ENCODE results near the gene POLR3GL. TPM values are rescaled to one million over a fixed set of nuclear protein-coding genes. Genes with fewer than 3 reads are reported as not detected.

Gene POLR3GL
- total and polyA plus RNA-seq, 9 donors: 28.5 to 42.6 (median 38.2) TPM

DNA sequence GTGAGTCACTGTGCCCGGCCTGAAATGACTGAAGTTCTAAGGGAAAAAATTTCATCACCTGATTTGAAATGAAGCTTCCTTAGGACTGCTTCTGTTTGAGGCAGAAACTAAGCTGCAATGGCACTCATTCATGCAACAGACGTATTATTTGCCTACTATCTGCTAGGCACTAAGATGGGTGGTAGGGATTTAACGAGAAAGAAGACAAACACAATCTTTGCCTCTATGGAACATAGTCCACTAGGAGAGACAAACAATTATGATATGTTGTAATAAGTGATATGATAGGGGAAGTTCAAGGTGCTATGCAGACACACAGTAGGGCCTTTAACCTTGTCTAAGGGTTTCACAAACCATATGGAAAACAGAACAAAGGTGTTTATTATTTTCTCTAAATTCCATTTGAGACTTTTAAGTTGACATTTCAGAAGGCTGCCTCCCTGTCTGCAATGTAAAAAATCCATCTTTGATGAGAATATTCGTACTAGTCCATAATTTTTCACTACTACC is 18.0 kb upstream of the POLR3GL start:
- no peak overlapping the region for H3K4me3 ChIP-seq (ENCODE audit: low read length)
- H3K4me1 ChIP-seq (ENCODE audit: control insufficient read depth, insufficient read depth, low read length): no peaks in the 10 kb centered on the region
- DNase-seq: no peak
- H3K27ac ChIP-seq (ENCODE audit: low read length): no peak overlapping the region
- H3K9me3 ChIP-seq (replicated peaks; ENCODE audit: control insufficient read depth, low read depth, low read length): no peaks in the 10 kb centered on the region
- H3K27me3 ChIP-seq (ENCODE audit: control insufficient read depth, insufficient read depth, low read length): no peaks in the 10 kb centered on the region
- 89% methylated on average over 1 of the region's 4 CpGs for WGBS (ENCODE audit: insufficient coverage)
- peaks cover 41% of the 10 kb centered on the region for H3K36me3 ChIP-seq (ENCODE audit: control insufficient read depth, insufficient read depth, low read length)

DNA sequence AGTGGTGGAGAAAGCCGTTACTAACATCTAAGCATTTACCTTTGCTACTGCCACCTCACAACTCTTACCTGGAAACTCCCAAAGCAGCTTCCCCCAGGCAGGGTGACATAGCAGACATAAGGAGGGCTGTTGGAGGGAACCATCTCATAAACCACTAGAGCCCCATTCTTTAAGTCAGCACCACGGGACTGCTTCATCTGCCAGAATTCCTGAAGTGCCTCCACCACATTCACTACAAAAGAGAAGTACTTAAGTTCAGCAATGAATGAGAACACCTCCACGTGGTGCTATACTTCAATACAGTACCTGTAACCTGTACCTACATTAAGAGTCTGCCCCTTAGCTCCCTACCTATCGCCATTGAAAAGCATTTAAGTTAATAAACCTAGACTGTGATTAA is 16.9 kb upstream of the POLR3GL start:
- Histone ChIP-seq H3K4me3 (ENCODE audit: low read length) (no peak overlapping the region), H3K27me3 (ENCODE audit: control insufficient read depth, insufficient read depth, low read length) (no peaks in the 10 kb centered on the region), H3K36me3 (ENCODE audit: control insufficient read depth, insufficient read depth, low read length) (peaks cover 45% of the 10 kb centered on the region), H3K4me1 (ENCODE audit: control insufficient read depth, insufficient read depth, low read length) (no peaks in the 10 kb centered on the region), H3K9me3 (replicated peaks; ENCODE audit: control insufficient read depth, low read depth, low read length) (no peaks in the 10 kb centered on the region), H3K27ac (ENCODE audit: low read length) (no peak overlapping the region)
- WGBS (ENCODE audit: insufficient coverage): no CpG with 5 or more reads among the region's 4 CpGs
- DNase-seq: no peak

DNA sequence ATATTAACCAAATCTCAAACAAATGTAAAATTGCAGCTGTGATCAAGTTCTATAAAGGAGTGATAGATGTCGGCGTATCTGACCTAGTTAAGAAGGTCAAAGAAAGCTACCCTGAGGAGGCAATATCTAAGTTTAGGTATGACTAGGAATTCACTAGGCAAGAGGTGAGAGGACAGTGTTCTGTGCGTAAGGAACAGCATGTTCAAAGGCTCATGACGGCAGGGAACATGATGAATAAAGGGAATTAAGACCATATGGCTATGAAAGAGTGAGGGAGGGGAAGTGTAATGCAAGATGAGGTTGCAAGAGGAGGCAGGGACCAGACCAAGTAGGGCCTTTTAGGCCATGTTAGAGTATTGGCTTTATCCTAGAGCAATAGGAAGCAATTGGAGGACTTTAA is 15.3 kb upstream of the POLR3GL start:
- no peaks in the 10 kb centered on the region for H3K9me3 ChIP-seq (replicated peaks; ENCODE audit: control insufficient read depth, low read depth, low read length)
- H3K4me1 ChIP-seq (ENCODE audit: control insufficient read depth, insufficient read depth, low read length): no peaks in the 10 kb centered on the region
- H3K36me3 ChIP-seq (ENCODE audit: control insufficient read depth, insufficient read depth, low read length): peaks cover 40% of the 10 kb centered on the region
- H3K27ac ChIP-seq (ENCODE audit: low read length): no peak overlapping the region
- WGBS (ENCODE audit: insufficient coverage): 81% methylated on average over 4 of the region's 4 CpGs
- DNase-seq: no peak
- no peaks in the 10 kb centered on the region for H3K27me3 ChIP-seq (ENCODE audit: control insufficient read depth, insufficient read depth, low read length)
- H3K4me3 ChIP-seq (ENCODE audit: low read length): no peak overlapping the region

DNA sequence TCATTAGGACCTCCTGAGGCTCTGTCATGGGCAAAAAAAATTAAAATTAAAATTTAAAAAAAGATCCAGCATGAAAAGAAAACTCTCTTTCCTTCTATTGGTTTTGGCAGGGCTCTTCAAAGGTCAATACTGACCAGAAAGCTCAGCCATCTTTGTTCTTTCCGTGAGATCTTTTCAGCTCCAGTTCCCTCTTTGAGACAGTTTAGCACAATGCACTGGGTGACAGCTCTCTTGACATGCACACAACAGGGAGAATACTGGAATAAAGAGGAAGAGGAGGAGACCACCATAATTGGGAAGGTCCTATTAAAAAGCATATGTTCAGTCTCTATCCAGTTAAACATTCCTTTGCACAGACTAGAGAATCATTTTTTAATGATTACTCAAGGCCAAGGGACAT is 13.0 kb upstream of the POLR3GL start:
- Histone ChIP-seq H3K36me3 (ENCODE audit: control insufficient read depth, insufficient read depth, low read length) (peaks cover 32% of the 10 kb centered on the region), H3K9me3 (replicated peaks; ENCODE audit: control insufficient read depth, low read depth, low read length) (no peaks in the 10 kb centered on the region), H3K27ac (ENCODE audit: low read length) (no peak overlapping the region), H3K27me3 (ENCODE audit: control insufficient read depth, insufficient read depth, low read length) (no peaks in the 10 kb centered on the region), H3K4me3 (ENCODE audit: low read length) (no peak overlapping the region), H3K4me1 (ENCODE audit: control insufficient read depth, insufficient read depth, low read length) (peaks cover 13% of the 10 kb centered on the region)
- no CpG with 5 or more reads among the region's 1 CpG for WGBS (ENCODE audit: insufficient coverage)
- DNase-seq: no peak

DNA sequence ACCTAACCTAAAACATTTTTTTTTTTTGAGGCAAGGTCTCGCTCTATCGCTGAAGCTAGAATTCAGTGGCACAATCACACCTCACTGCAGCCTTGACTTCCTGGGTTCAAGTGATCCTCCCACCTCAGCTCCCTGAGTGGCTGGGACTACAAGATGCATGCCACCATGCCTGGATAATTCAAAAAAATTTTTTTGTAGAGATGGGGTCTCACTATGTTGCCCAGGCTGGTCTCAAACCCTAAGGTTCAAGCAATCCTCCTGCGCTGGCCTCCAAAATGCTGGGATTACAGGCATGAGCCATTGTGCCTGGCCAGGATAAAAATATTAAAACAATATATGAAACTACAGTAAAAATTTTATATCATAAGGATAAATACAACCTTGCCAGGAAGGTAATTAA is 11.6 kb upstream of the POLR3GL start:
- 100% methylated on average over 2 of the region's 3 CpGs for WGBS (ENCODE audit: insufficient coverage)
- Histone ChIP-seq H3K4me1 (ENCODE audit: control insufficient read depth, insufficient read depth, low read length) (peaks cover 16% of the 10 kb centered on the region), H3K9me3 (replicated peaks; ENCODE audit: control insufficient read depth, low read depth, low read length) (no peaks in the 10 kb centered on the region), H3K27ac (ENCODE audit: low read length) (no peak overlapping the region), H3K4me3 (ENCODE audit: low read length) (no peak overlapping the region), H3K27me3 (ENCODE audit: control insufficient read depth, insufficient read depth, low read length) (no peaks in the 10 kb centered on the region), H3K36me3 (ENCODE audit: control insufficient read depth, insufficient read depth, low read length) (peaks cover 23% of the 10 kb centered on the region)
- no peak for DNase-seq

DNA sequence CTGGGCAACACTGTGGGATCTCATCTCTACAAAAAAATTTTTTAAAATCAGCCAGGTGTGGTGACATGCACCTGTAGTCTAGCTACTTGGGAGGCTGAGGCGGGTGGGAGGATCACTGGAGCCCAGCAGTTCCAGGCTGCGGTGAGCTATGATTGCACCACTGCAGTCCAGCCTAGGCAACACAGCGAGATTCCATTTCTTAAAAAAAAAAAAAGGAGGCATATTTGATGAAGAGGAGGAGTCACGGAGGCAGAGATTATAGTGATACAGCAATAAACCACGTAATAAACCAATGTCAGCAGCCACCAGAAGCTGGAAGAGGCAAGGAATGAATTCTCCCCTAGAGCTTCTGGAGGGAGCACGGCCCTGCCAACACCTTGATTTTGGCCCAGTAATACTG is 10.6 kb upstream of the POLR3GL start:
- peaks cover 23% of the 10 kb centered on the region for H3K36me3 ChIP-seq (ENCODE audit: control insufficient read depth, insufficient read depth, low read length)
- peaks cover 19% of the 10 kb centered on the region for H3K4me1 ChIP-seq (ENCODE audit: control insufficient read depth, insufficient read depth, low read length)
- no peak overlapping the region for H3K4me3 ChIP-seq (ENCODE audit: low read length)
- H3K27ac ChIP-seq (ENCODE audit: low read length): no peak overlapping the region
- WGBS (ENCODE audit: insufficient coverage): 83% methylated on average over 1 of the region's 6 CpGs
- H3K27me3 ChIP-seq (ENCODE audit: control insufficient read depth, insufficient read depth, low read length): no peaks in the 10 kb centered on the region
- H3K9me3 ChIP-seq (replicated peaks; ENCODE audit: control insufficient read depth, low read depth, low read length): no peaks in the 10 kb centered on the region
- no peak for DNase-seq

DNA sequence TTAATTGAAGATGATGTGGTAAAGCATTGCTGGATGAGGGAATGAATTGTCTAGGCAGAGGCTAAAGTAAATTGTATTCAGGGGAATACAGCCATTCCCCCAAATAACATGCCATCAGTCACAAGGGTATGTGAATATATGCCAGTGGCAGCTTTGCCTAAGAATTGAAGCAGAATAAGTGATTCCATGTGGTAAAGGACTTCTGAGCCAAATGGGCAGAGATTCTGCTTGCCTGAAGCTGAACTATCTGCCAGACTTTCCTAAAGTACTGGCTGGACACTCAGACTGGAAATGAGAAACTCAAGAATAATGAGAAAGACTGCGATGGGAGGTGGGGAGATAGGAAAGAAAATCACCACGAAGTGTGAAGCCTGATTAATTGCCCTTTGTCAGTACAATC is 9.1 kb upstream of the POLR3GL start:
- Histone ChIP-seq H3K27me3 (ENCODE audit: control insufficient read depth, insufficient read depth, low read length) (no peaks in the 10 kb centered on the region), H3K27ac (ENCODE audit: low read length) (peak overlapping the region; percentile 89), H3K36me3 (ENCODE audit: control insufficient read depth, insufficient read depth, low read length) (peaks cover 14% of the 10 kb centered on the region), H3K9me3 (replicated peaks; ENCODE audit: control insufficient read depth, low read depth, low read length) (no peaks in the 10 kb centered on the region), H3K4me1 (ENCODE audit: control insufficient read depth, insufficient read depth, low read length) (peaks cover 27% of the 10 kb centered on the region), H3K4me3 (ENCODE audit: low read length) (no peak overlapping the region)
- no CpG with 5 or more reads among the region's 2 CpGs for WGBS (ENCODE audit: insufficient coverage)
- DNase-seq: peak; percentile 86

DNA sequence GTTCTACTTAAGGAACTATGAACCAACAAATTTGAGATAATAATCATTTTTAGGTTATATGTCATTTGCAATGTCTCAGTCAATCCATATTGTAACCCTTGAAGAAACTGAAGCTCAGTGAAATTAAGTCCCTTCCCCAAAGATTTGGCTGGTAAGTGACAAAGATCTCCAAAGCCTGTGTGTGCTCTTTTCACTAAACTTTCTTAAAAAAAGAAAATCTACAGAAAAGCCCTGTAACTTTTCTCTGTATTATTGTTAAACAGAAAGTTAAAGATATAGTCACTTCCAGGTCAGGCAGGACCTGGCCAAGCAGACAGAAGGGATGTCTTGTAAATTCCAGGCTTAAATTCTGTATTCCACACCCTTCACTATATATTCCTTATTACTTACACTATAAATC is 8.1 kb upstream of the POLR3GL start:
- H3K27ac ChIP-seq (ENCODE audit: low read length): peak overlapping the region; percentile 89
- H3K27me3 ChIP-seq (ENCODE audit: control insufficient read depth, insufficient read depth, low read length): no peaks in the 10 kb centered on the region
- no peak for DNase-seq

DNA sequence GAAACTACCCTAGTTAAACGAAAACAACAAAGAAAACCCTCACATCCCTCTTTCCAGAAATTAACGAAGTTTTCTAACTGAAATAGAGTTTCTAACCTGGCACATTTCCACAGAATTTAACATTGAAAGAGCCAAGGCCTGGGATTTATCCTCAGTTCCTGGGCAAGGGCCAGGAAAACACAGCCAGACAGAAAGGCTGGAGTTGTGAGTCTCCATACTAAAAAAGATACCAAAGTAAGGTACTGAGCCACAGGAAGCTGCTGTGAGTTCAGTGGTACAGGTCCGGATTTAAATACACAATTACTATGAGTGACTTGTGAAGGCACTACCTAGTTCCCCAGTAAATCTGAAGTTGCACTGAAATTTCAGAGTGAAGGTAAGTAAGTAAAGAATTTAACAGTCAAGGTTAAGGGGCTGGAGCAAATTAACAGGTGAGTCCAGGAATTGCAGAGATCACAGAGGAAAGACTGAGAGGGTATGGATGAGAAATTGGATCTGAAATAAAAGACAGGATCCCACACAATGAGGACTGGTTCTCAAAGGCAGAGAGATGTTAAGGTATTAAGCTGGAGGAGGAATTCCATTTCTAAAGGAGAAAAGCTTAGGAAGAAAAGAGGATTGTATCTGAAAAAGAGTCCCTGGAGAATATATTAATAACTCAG is 7.6 kb upstream of the POLR3GL start:
- Histone ChIP-seq H3K4me1 (ENCODE audit: control insufficient read depth, insufficient read depth, low read length) (peaks cover 40% of the 10 kb centered on the region), H3K27ac (ENCODE audit: low read length) (peak overlapping the region; percentile 89), H3K36me3 (ENCODE audit: control insufficient read depth, insufficient read depth, low read length) (peaks cover 7% of the 10 kb centered on the region), H3K27me3 (ENCODE audit: control insufficient read depth, insufficient read depth, low read length) (peaks cover 3% of the 10 kb centered on the region), H3K4me3 (ENCODE audit: low read length) (peak overlapping the region; percentile 70), H3K9me3 (replicated peaks; ENCODE audit: control insufficient read depth, low read depth, low read length) (no peaks in the 10 kb centered on the region)
- DNase-seq: peak; percentile 92
- no CpG with 5 or more reads among the region's 3 CpGs for WGBS (ENCODE audit: insufficient coverage)

More for the DNA sequence above, 8.1 kb upstream of the POLR3GL start:
- Histone ChIP-seq H3K4me1 (ENCODE audit: control insufficient read depth, insufficient read depth, low read length) (peaks cover 35% of the 10 kb centered on the region), H3K36me3 (ENCODE audit: control insufficient read depth, insufficient read depth, low read length) (peaks cover 11% of the 10 kb centered on the region), H3K9me3 (replicated peaks; ENCODE audit: control insufficient read depth, low read depth, low read length) (no peaks in the 10 kb centered on the region), H3K4me3 (ENCODE audit: low read length) (peak overlapping the region; percentile 70)

DNA sequence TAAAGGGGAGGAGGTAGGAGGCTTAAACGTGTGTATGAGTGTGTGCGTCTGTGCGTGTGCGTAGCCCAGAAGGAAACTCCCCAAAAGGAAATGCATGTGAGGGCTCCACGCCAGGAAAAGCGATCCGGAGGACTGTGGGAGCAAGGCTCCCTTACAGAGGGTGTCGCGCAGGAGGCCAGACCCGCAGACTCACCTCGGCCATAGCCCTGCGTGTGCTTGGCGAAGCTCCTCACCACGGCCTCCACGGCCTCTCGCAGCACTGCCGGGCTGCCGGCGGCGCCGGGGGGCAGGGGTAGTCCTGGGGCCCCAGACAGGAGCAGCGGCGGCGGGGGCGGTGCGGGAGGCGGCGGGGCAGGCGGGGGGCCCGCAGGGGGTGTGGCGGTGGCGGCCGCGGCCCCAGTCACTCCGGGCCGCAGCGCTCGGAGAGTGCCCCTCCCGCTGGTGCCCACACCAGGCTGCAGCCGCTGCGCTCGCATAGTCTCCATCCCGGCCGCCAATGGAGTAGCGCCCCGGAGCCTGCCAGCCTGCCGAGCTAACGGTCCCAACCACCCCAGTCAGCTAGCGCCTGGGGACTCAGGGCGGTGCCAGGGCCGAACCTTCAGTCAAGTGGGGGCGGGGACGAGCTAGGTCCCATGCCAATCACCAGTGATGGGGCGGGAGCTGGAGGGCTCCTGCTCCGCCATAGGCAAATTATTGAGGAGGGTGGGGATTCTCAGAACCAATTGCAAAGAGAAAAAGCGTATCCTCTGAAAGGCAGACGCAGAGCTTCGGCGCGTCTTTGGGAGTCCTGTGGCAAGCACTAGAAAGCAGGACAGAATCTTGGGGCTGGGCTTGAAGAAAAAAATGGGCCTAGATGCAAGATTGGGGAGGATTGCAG is 6.8 kb upstream of the POLR3GL start, which contains the start of gene LIX1L:
TSS of gene LIX1L (minus strand) at position 575 of the 877 bp plus-strand sequence. CDS start at position 485, 90 bp downstream.
- Histone ChIP-seq H3K27me3 (ENCODE audit: control insufficient read depth, insufficient read depth, low read length) (peaks cover 8% of the 10 kb centered on the region), H3K36me3 (ENCODE audit: control insufficient read depth, insufficient read depth, low read length) (peaks cover 3% of the 10 kb centered on the region), H3K9me3 (replicated peaks; ENCODE audit: control insufficient read depth, low read depth, low read length) (no peaks in the 10 kb centered on the region), H3K4me1 (ENCODE audit: control insufficient read depth, insufficient read depth, low read length) (peaks cover 47% of the 10 kb centered on the region), H3K27ac (ENCODE audit: low read length) (peak within 1 kb of the TSS; percentile 89), H3K4me3 (ENCODE audit: low read length) (peak within 1 kb of the TSS; percentile 70)
- under 1% methylated on average over 58 of the region's 60 CpGs for WGBS (ENCODE audit: insufficient coverage)
- DNase-seq: peak; percentile 99
